HG02759 (cell line): ENCODE results near the gene FAM124A.
"Not testable (repeated sequence)": the region's sequence is repeated elsewhere in the genome, so short reads cannot be mapped to it uniquely, and the experiment has no call there.

Experiments used
- ATAC-seq: cut with Tn5 transposase; IDR thresholded peaks from one replicate; pipeline ENCODE4 v1.9.1; 2021; ENCODE audit warnings: mild to moderate bottlenecking, moderate library complexity; ENCODE audit not compliant: unreplicated experiment

FAM124A gene

GRCh38 chr13:51266642-51267041 is 44.4 kb downstream of the FAM124A start:
- no peak for ATAC-seq

- no peak for ATAC-seq
These were observed 45.4 kb downstream of the FAM124A start for GRCh38 chr13:51267622-51268021.

GRCh38 chr13:51269039-51269438 is 46.8 kb downstream of the FAM124A start:
- ATAC-seq, result no peak

- ATAC-seq, result no peak
These were observed 48.6 kb downstream of the FAM124A start for GRCh38 chr13:51270623-51271415.

- ATAC-seq, result no peak
These were observed 49.4 kb downstream of the FAM124A start for GRCh38 chr13:51271528-51272085.

GRCh38 chr13:51275101-51275500 is 52.9 kb downstream of the FAM124A start:
- no peak for ATAC-seq

GRCh38 chr13:51276636-51277035 is 54.4 kb downstream of the FAM124A start:
- no peak for ATAC-seq

GRCh38 chr13:51277928-51278327 is 55.7 kb downstream of the FAM124A start:
- no peak for ATAC-seq

GRCh38 chr13:51278426-51279130 is 56.4 kb downstream of the FAM124A start:
- ATAC-seq, result no peak

GRCh38 chr13:51280379-51280940 is 58.3 kb downstream of the FAM124A start:
- no peak for ATAC-seq

- no peak for ATAC-seq
These were observed 60.1 kb downstream of the FAM124A start for GRCh38 chr13:51282322-51282721.

GRCh38 chr13:51282923-51283322 is 60.7 kb downstream of the FAM124A start:
- ATAC-seq, result not testable (repeated sequence)

GRCh38 chr13:51283371-51283770 is 61.2 kb downstream of the FAM124A start:
- no peak for ATAC-seq

- no peak for ATAC-seq
These were observed 62.1 kb downstream of the FAM124A start for GRCh38 chr13:51284339-51284738.

GRCh38 chr13:51286135-51287002 is 64.2 kb downstream of the FAM124A start:
- ATAC-seq, result peak; percentile 78

- no peak for ATAC-seq
These were observed 65.6 kb downstream of the FAM124A start for GRCh38 chr13:51287758-51288157.

- not testable (repeated sequence) for ATAC-seq
These were observed 66.1 kb downstream of the FAM124A start for GRCh38 chr13:51288254-51288653.

GRCh38 chr13:51291341-51291740 is 69.1 kb downstream of the FAM124A start:
- ATAC-seq, result no peak

GRCh38 chr13:51292000-51292565 is 69.9 kb downstream of the FAM124A start:
- ATAC-seq, result no peak

- ATAC-seq, result no peak
These were observed 75.4 kb downstream of the FAM124A start for GRCh38 chr13:51297556-51297955.
